ENCODE measurements around the gene WNT3A.
A peak's percentile ranks its signal among the peaks of the same experiment; 100 is the strongest.

WNT3A gene

DNA sequence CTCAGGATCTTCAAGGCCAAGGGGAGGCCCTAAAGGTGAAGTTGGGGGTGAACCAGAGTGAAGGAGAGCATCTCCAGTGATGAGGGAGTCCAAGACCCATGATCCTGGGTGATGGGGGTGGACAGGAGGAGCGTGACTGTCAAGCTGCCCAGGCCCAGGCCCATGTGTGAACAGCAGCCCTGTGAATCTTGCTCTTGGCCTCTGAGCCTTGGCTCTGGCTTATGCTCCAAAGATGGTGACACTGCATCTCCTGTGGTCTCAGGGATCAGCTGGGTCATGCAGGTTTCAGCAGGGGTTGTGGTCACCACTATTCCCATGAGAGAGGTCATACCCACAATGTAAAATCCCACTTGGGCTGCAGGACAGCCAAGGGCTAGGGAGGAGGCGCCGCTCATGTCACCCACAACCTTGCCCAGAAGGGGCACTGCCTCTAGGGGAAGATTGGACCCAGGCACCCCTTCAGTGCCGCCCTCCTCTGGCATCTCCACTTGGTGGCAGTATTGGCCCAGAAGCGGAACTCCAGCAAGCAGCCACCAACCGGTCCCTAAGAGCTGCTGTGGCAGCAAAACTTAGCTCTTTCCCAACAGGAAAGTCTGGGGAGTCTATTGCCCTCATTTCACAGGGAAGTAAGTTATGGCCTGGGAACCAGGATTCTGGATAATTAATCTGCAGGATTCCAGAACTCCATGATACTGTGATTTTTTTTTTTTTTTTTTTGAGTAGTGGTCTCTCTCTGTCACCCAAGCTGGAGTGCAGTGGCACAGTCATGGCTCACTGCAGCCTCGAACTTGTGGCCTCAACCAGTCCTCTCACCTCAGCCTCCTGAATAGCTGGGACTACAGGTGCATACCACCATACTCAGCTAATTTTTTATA, 7.5 kb upstream of the WNT3A start:
- peak; percentile 86 for DNase-seq
- Histone ChIP-seq H3K9me2 (replicated peaks; ENCODE audit: insufficient read depth, low read length) (no peaks in the 10 kb centered on the region), H3F3A (ENCODE audit: insufficient read depth, low read length) (no peaks in the 10 kb centered on the region), H3K36me3 (replicated peaks; ENCODE audit: insufficient read depth, low read length) (no peaks in the 10 kb centered on the region), H3K9ac (ENCODE audit: low read length) (no peak overlapping the region), H3K4me3 (ENCODE audit: low read length) (no peak overlapping the region), H3K4me2 (ENCODE audit: low read depth, low read length) (no peak overlapping the region), H3K27me3 (replicated peaks; ENCODE audit: insufficient read depth, low read length) (peaks cover 10% of the 10 kb centered on the region; the same call in 1 of the 2 replicates), H3K27ac (ENCODE audit: low read length) (no peak overlapping the region), H3K4me1 (ENCODE audit: low read length) (no peaks in the 10 kb centered on the region), H2AFZ (ENCODE audit: low read length) (no peak overlapping the region), H3K9me3 (replicated peaks; ENCODE audit: insufficient read depth, low read length) (no peaks in the 10 kb centered on the region), H3K79me2 (ENCODE audit: low read length) (no peaks in the 10 kb centered on the region), H4K20me1 (ENCODE audit: insufficient read depth, low read length) (no peaks in the 10 kb centered on the region)
- TF ChIP-seq, protein P1, sequence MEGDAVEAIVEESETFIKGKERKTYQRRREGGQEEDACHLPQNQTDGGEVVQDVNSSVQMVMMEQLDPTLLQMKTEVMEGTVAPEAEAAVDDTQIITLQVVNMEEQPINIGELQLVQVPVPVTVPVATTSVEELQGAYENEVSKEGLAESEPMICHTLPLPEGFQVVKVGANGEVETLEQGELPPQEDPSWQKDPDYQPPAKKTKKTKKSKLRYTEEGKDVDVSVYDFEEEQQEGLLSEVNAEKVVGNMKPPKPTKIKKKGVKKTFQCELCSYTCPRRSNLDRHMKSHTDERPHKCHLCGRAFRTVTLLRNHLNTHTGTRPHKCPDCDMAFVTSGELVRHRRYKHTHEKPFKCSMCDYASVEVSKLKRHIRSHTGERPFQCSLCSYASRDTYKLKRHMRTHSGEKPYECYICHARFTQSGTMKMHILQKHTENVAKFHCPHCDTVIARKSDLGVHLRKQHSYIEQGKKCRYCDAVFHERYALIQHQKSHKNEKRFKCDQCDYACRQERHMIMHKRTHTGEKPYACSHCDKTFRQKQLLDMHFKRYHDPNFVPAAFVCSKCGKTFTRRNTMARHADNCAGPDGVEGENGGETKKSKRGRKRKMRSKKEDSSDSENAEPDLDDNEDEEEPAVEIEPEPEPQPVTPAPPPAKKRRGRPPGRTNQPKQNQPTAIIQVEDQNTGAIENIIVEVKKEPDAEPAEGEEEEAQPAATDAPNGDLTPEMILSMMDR (IDR thresholded peaks at IDR 0.05; ENCODE audit: low read length), result peak; percentile 98
- no peak for TF ChIP-seq EZH2phosphoT487 (IDR thresholded peaks at IDR 0.05; ENCODE audit: low read length)

DNA sequence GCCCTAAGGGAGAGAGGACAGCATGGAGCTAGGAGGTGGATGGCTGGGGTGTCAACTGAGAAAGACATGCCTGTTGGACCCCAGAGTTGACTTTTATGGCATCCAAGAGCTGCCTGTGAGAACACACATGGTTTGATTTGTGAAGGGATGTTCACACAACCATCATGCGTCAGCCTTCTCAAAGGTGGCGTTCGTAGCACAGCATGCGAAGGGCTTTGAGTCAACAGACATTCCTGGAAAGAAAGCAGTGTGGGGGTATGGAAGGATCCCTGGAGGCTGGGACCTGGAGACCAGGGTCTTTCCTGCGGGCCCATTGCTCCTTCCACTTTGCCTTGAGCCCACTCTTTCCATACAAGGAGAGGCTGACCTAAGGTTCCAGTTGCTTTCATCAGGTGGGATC, 6.4 kb upstream of the WNT3A start:
- Histone ChIP-seq H3K27me3 (replicated peaks; ENCODE audit: insufficient read depth, low read length) (peaks cover 14% of the 10 kb centered on the region), H3K79me2 (ENCODE audit: low read length) (no peaks in the 10 kb centered on the region), H3K4me2 (ENCODE audit: low read depth, low read length) (no peak overlapping the region)

DNA sequence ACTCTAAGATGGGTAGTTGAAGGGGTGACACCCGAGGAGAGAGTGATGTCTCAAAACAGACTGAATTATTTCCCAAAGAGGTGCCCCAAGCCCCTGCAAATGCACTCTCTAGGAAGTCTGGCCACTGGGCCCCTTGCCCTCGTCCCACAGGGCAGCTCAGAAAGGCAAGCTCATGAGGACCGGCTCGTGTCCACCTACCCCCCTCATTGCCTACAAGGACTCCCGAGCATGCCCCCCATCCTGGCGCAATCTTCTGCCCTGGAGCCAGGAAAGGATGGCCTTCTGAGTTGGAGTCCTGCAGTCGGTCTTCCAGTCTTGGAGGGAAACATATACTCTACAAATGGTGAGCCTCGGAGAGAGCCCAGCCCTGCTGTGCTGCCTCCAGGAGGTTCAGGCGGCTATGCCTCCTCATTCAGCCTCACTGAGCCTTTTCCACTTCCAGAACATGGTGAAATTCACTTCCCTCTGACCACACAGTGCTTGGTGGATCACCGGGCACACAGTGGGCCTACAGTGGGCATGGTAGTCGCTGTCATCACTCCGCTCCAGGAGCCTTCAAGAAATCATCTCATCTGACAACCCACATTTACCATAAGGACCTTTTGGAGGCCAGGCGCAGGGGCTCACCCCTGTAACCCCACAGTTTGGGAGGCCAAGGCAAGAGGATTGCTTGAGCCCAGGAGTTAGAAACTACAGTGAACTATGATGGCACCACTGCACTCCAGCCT, 5.8 kb upstream of the WNT3A start:
- peaks cover 16% of the 10 kb centered on the region for H3K27me3 ChIP-seq (replicated peaks; ENCODE audit: insufficient read depth, low read length)
- no peak overlapping the region for H3K4me3 ChIP-seq (ENCODE audit: low read length)
- no peak for TF ChIP-seq EZH2phosphoT487 (IDR thresholded peaks at IDR 0.05; ENCODE audit: low read length)
- TF ChIP-seq, protein P1 (IDR thresholded peaks at IDR 0.05; ENCODE audit: low read length), result no peak
- TF ChIP-seq EZH2 (optimal IDR thresholded peaks at IDR 0.05; ENCODE audit: low read depth, low read length), result no peak
- no peaks in the 10 kb centered on the region for H3K79me2 ChIP-seq (ENCODE audit: low read length)
- H3K4me2 ChIP-seq (ENCODE audit: low read depth, low read length), result no peak overlapping the region
- H3K36me3 ChIP-seq (replicated peaks; ENCODE audit: insufficient read depth, low read length), result no peaks in the 10 kb centered on the region
- H3K9me2 ChIP-seq (replicated peaks; ENCODE audit: insufficient read depth, low read length), result no peaks in the 10 kb centered on the region
- H3K9me3 ChIP-seq (replicated peaks; ENCODE audit: insufficient read depth, low read length), result no peaks in the 10 kb centered on the region
- no peaks in the 10 kb centered on the region for H4K20me1 ChIP-seq (ENCODE audit: insufficient read depth, low read length)
- no peak overlapping the region for H3K27ac ChIP-seq (ENCODE audit: low read length)
- H3K4me1 ChIP-seq (ENCODE audit: low read length), result no peaks in the 10 kb centered on the region
- no peak overlapping the region for H2AFZ ChIP-seq (ENCODE audit: low read length)
- H3F3A ChIP-seq (ENCODE audit: insufficient read depth, low read length), result no peaks in the 10 kb centered on the region
- DNase-seq, result no peak
- no peak overlapping the region for H3K9ac ChIP-seq (ENCODE audit: low read length)

More for the DNA sequence above, 6.4 kb upstream of the WNT3A start:
- Histone ChIP-seq H2AFZ (ENCODE audit: low read length) (no peak overlapping the region), H4K20me1 (ENCODE audit: insufficient read depth, low read length) (no peaks in the 10 kb centered on the region), H3K9me3 (replicated peaks; ENCODE audit: insufficient read depth, low read length) (no peaks in the 10 kb centered on the region), H3K4me1 (ENCODE audit: low read length) (no peaks in the 10 kb centered on the region), H3K4me3 (ENCODE audit: low read length) (no peak overlapping the region), H3K9me2 (replicated peaks; ENCODE audit: insufficient read depth, low read length) (no peaks in the 10 kb centered on the region), H3K9ac (ENCODE audit: low read length) (no peak overlapping the region), H3F3A (ENCODE audit: insufficient read depth, low read length) (no peaks in the 10 kb centered on the region), H3K27ac (ENCODE audit: low read length) (no peak overlapping the region), H3K36me3 (replicated peaks; ENCODE audit: insufficient read depth, low read length) (no peaks in the 10 kb centered on the region)
- no peak for TF ChIP-seq EZH2 (optimal IDR thresholded peaks at IDR 0.05; ENCODE audit: low read depth, low read length)
- TF ChIP-seq, protein P1 (IDR thresholded peaks at IDR 0.05; ENCODE audit: low read length), result no peak
- TF ChIP-seq EZH2phosphoT487 (IDR thresholded peaks at IDR 0.05; ENCODE audit: low read length), result no peak
- DNase-seq, result no peak

All from MM.1S (cell line).